ENCODE measurements around the gene GRM7. TPM values are rescaled to one million over a fixed set of nuclear protein-coding genes. Genes with fewer than 3 reads are reported as not detected.

GRM7 gene
- total and polyA plus RNA-seq, 2 of the 4 experiments (the other 2 are of a cell fraction) = not detected

GRCh38 chr3:6928064-6928463 lies 67.1 kb downstream of the GRM7 start:
- Histone ChIP-seq H2AK5ac (ENCODE audit: low read depth, low read length) (no peak overlapping the region), H2BK20ac (ENCODE audit: low read depth, low read length) (no peak overlapping the region), H3K23ac (ENCODE audit: low read depth, low read length) (no peak overlapping the region), H2BK5ac (ENCODE audit: low read depth, low read length, poor library complexity, severe bottlenecking) (no peak overlapping the region), H3K9ac (ENCODE audit: low read depth, low read length) (no peak overlapping the region), H2AK9ac (replicated peaks; ENCODE audit: low read depth, low read length, poor library complexity) (no peak overlapping the region), H3K18ac (ENCODE audit: low read depth, low read length) (no peak overlapping the region), H3K4me3 (ENCODE audit: insufficient read depth, low read depth, low read length) (no peak overlapping the region), H3K36me3 (ENCODE audit: control insufficient read depth, insufficient read depth, low read length) (no peaks in the 10 kb centered on the region), H3K9me3 (ENCODE audit: control insufficient read depth, insufficient read depth, low read length) (peaks cover 4% of the 10 kb centered on the region; the same call in 1 of the 2 replicates), H3K9me1 (ENCODE audit: insufficient read depth, low read length) (no peaks in the 10 kb centered on the region), H2AFZ (replicated peaks; ENCODE audit: low read length, poor library complexity) (no peak overlapping the region), H4K8ac (ENCODE audit: low read depth in 2 of 2, low read length in 2 of 2) (no peak overlapping the region), H3K4ac (ENCODE audit: low read depth, low read length) (no peak overlapping the region), H3K27ac (ENCODE audit: insufficient read depth, low read length) (no peak overlapping the region), H2BK15ac (ENCODE audit: low read depth, low read length) (no peak overlapping the region), H3K56ac (ENCODE audit: extremely low read depth, insufficient read depth, low read length) (no peak overlapping the region), H2BK120ac (ENCODE audit: low read depth, low read length) (no peak overlapping the region), H4K20me1 (ENCODE audit: insufficient read depth, low read length) (no peaks in the 10 kb centered on the region), H3K79me1 (ENCODE audit: low read depth in 1 of 2, low read length in 2 of 2) (no peaks in the 10 kb centered on the region), H3K4me2 (ENCODE audit: low read depth, low read length) (no peak overlapping the region), H3K14ac (replicated peaks; ENCODE audit: low read depth, low read length) (no peak overlapping the region), H4K5ac (ENCODE audit: low read depth, low read length) (no peak overlapping the region), H3K4me1 (ENCODE audit: control insufficient read depth, insufficient read depth, low read length) (no peaks in the 10 kb centered on the region), H4K91ac (ENCODE audit: insufficient read depth, low read depth, low read length) (no peak overlapping the region), H3K27me3 (ENCODE audit: control insufficient read depth, insufficient read depth, low read length) (no peaks in the 10 kb centered on the region)
- no CpG with 5 or more reads among the region's 2 CpGs for WGBS, 2 experiments (ENCODE audit: extremely low coverage in 2 of 2, insufficient read length in 1 of 2)
- TF ChIP-seq FOS (IDR thresholded peaks at IDR 0.05; ENCODE audit: low read depth, low read length) (no peak), MXI1 (IDR thresholded peaks at IDR 0.05; ENCODE audit: borderline replicate concordance, low read depth, low read length) (no peak), MAFK (IDR thresholded peaks at IDR 0.05; ENCODE audit: low read depth, low read length) (no peak), ELK1 (IDR thresholded peaks at IDR 0.05; ENCODE audit: borderline replicate concordance, low read depth, low read length) (no peak), RFX5 (IDR thresholded peaks at IDR 0.05; ENCODE audit: low read depth, low read length) (no peak), CEBPB (IDR thresholded peaks at IDR 0.05; ENCODE audit: low read depth, low read length) (no peak), CHD1 (IDR thresholded peaks at IDR 0.05; ENCODE audit: low read depth, low read length) (no peak), RAD21 (IDR thresholded peaks at IDR 0.05; ENCODE audit: low read length) (no peak), MAZ (IDR thresholded peaks at IDR 0.05; ENCODE audit: borderline replicate concordance, low read depth, low read length) (no peak), NFE2L2 (IDR thresholded peaks at IDR 0.05; ENCODE audit: low read depth, low read length) (no peak), BHLHE40 (IDR thresholded peaks at IDR 0.05; ENCODE audit: low read depth, low read length) (no peak), POLR2A (IDR thresholded peaks at IDR 0.05; ENCODE audit: low read depth, low read length) (no peak)
- no TSS peak for BruUV-seq (replicated peaks)
- ATAC-seq (ENCODE audit: low read depth) (no peak), DNase-seq (no peak)
- dilution Hi-C loops (cut with HindIII; ENCODE audit: low sequenced_read_pairs, unreplicated experiment) = no loop called here
- in situ Hi-C loops (cut with MboI; ENCODE audit: low sequenced_read_pairs) = no loop called here
- ChIA-PET POLR2A (ENCODE audit: unreplicated experiment) (no interaction called here), CTCF (no interaction called here)
- intact Hi-C loops (cut with micrococcal nuclease) = no loop called here

Measured in IMR-90 (cell line).